Prostate gland (tissue), 2 donors: ENCODE measurements around the gene ADAMTSL5. TPM values are rescaled to one million over a fixed set of nuclear protein-coding genes. Genes with fewer than 3 reads are reported as not detected.

Source experiments
- DNase-seq: peaks from one replicate; pipeline ENCODE4 v3.0.0-alpha.2; 2019; ENCODE audit warnings: low spot score
- H3K27ac ChIP-seq, 2 donors: fragments of 200-600 bp; sonication (generic); 2 replicates each; pipeline ENCODE4 v1.5.1; 2017 to 2019
- H3K27me3 ChIP-seq: fragments of 200-600 bp; sonication (generic); replicated peaks from 2 replicates; pipeline ENCODE4 v1.5.1; 2019; ENCODE audit not compliant: insufficient read depth
- H3K36me3 ChIP-seq, 2 donors: fragments of 200-600 bp; sonication (generic); 1 replicate in 1 of 2; 2 replicates in 1 of 2; pipeline versions ENCODE4 v1.5.1 to v1.8.1; 2017 to 2019
- H3K4me1 ChIP-seq: fragments of 200-600 bp; sonication (generic); replicated peaks from 2 replicates; pipeline ENCODE4 v1.5.1; 2019
- H3K4me3 ChIP-seq, 2 donors: fragments of 200-600 bp; sonication (generic); 2 replicates each; pipeline ENCODE4 v1.5.1; 2017 to 2019
- H3K9me3 ChIP-seq: fragments of 200-600 bp; sonication (generic); 2 replicates; pipeline ENCODE4 v1.5.1; 2017
- CTCF ChIP-seq, 4 experiments: fragments of 200-600 bp in 2 of 4; fragments of 450-650 bp in 2 of 4; sonication (generic) in 2 of 4; IDR thresholded peaks; 1 replicate in 3 of 4; 2 replicates in 1 of 4; pipeline ENCODE4 v1.5.1; 2016 to 2019; ENCODE audit warnings: antibody characterized with exemption in 4 of 4, mild to moderate bottlenecking in 2 of 4, moderate library complexity in 2 of 4
- POLR2A ChIP-seq: fragments of 450-650 bp; IDR thresholded peaks from one replicate; pipeline ENCODE4 v1.6.1; 2016; ENCODE audit warnings: antibody characterized with exemption, mild to moderate bottlenecking
- POLR2AphosphoS5 ChIP-seq: sonication (generic); formaldehyde crosslinking; IDR thresholded peaks from one replicate; pipeline ENCODE4 v1.6.1; 2017; ENCODE audit warnings: antibody characterized with exemption
- WGBS: methylation state at CpG from one replicate; pipeline ENCODE4 v1.1.5; 2018; 5-methylcytosine and 5-hydroxymethylcytosine counted together
- intact Hi-C: fragments of 100-400 bp; cut with DNase I; formaldehyde crosslinking; loops from one replicate; pipeline ENCODE4 v1.14.2; 2022
- total RNA-seq, 2 donors: library from RNA; depleted of rRNA; stranded (reverse); fragments of >200 nt; gene quantifications; one replicate each; pipeline ENCODE4 v1.1.0, GENCODE V29; 2016

Gene ADAMTSL5
- total RNA-seq, 2 donors from 2014 or later = 0.82 to 14.5 TPM

- no peaks in the 10 kb centered on the region for H3K4me1 ChIP-seq
- no peaks in the 10 kb centered on the region for H3K27me3 ChIP-seq
- intact Hi-C loops = no loop called here
- no peaks in the 10 kb centered on the region for H3K36me3 ChIP-seq
- no peak for DNase-seq
- 92% methylated on average over 11 of the region's 11 CpGs for WGBS
- no peak overlapping the region for H3K27ac ChIP-seq
- no peaks in the 10 kb centered on the region for H3K9me3 ChIP-seq
- TF ChIP-seq CTCF (IDR thresholded peaks at IDR 0.05) (no peak), POLR2AphosphoS5 (no peak), POLR2A (no peak)
- H3K4me3 ChIP-seq = no peak overlapping the region
These were observed 24.6 kb downstream of the ADAMTSL5 start for GRCh38 chr19:1488282-1488601.

GRCh38 chr19:1487576-1488281, 25.1 kb downstream of the ADAMTSL5 start:
- no peaks in the 10 kb centered on the region for H3K9me3 ChIP-seq
- no peaks in the 10 kb centered on the region for H3K4me1 ChIP-seq
- TF ChIP-seq CTCF (IDR thresholded peaks at IDR 0.05) (no peak), POLR2AphosphoS5 (no peak), POLR2A (no peak)
- H3K27ac ChIP-seq = no peak overlapping the region
- intact Hi-C loops = no loop called here
- H3K27me3 ChIP-seq = no peaks in the 10 kb centered on the region
- 93% methylated on average over 36 of the region's 40 CpGs for WGBS
- no peak overlapping the region for H3K4me3 ChIP-seq
- no peaks in the 10 kb centered on the region for H3K36me3 ChIP-seq
- no peak for DNase-seq

GRCh38 chr19:1486720-1487575, 25.9 kb downstream of the ADAMTSL5 start:
- DNase-seq = no peak
- Histone ChIP-seq H3K4me1 (no peaks in the 10 kb centered on the region), H3K27ac (no peak overlapping the region), H3K27me3 (no peaks in the 10 kb centered on the region), H3K9me3 (no peaks in the 10 kb centered on the region), H3K36me3 (no peaks in the 10 kb centered on the region), H3K4me3 (no peak overlapping the region)
- 91% methylated on average over 43 of the region's 56 CpGs for WGBS
- intact Hi-C loops = no loop called here
- TF ChIP-seq CTCF (IDR thresholded peaks at IDR 0.05) (no peak), POLR2AphosphoS5 (no peak), POLR2A (no peak)

GRCh38 chr19:1483979-1484428, 28.8 kb downstream of the ADAMTSL5 start:
- H3K27me3 ChIP-seq = no peaks in the 10 kb centered on the region
- no peak overlapping the region for H3K4me3 ChIP-seq
- H3K4me1 ChIP-seq = no peaks in the 10 kb centered on the region
- no peak for DNase-seq
- H3K36me3 ChIP-seq = no peaks in the 10 kb centered on the region
- no peak overlapping the region for H3K27ac ChIP-seq
- no peak for TF ChIP-seq POLR2A
- no peak for TF ChIP-seq POLR2AphosphoS5
- TF ChIP-seq CTCF (IDR thresholded peaks at IDR 0.05) = no peak
- H3K9me3 ChIP-seq = no peaks in the 10 kb centered on the region
- intact Hi-C loops = no loop called here
- 95% methylated on average over 18 of the region's 23 CpGs for WGBS
